Colonic mucosa (tissue), 4 donors: Measurements from ENCODE around the gene PSMB5. TPM values are rescaled to one million over a fixed set of nuclear protein-coding genes. Genes with fewer than 3 reads are reported as not detected.
A peak's percentile ranks its signal among the peaks of the same experiment; 100 is the strongest.

ENCODE experiments used
- DNase-seq: peaks from one replicate; pipeline ENCODE4 v3.0.0-alpha.2; 2020
- H3K27ac ChIP-seq: fragments of 200-600 bp; one replicate; pipeline ENCODE4 v1.8.0; 2021
- H3K27me3 ChIP-seq: fragments of 200-600 bp; one replicate; pipeline ENCODE4 v1.8.0; 2021
- H3K36me3 ChIP-seq: fragments of 200-600 bp; one replicate; pipeline ENCODE4 v1.8.0; 2021
- H3K4me1 ChIP-seq: fragments of 200-600 bp; one replicate; pipeline ENCODE4 v1.8.0; 2021; ENCODE audit warnings: mild to moderate bottlenecking
- H3K4me3 ChIP-seq: fragments of 200-600 bp; one replicate; pipeline ENCODE4 v1.8.0; 2021
- H3K9ac ChIP-seq, 2 donors: one replicate each; pipeline ENCODE4 v1.7.0; 2013; ENCODE audit warnings: control low read depth in 2 of 2, low read depth in 2 of 2, low read length in 2 of 2
- H3K9me3 ChIP-seq: fragments of 200-600 bp; one replicate; pipeline ENCODE4 v1.8.0; 2021
- CTCF ChIP-seq: fragments of 200-600 bp; IDR thresholded peaks from one replicate; pipeline ENCODE4 v1.8.0; 2022; ENCODE audit warnings: antibody characterized with exemption, mild to moderate bottlenecking
- intact Hi-C: fragments of 100-400 bp; cut with DNase I; formaldehyde crosslinking; loops from one replicate; pipeline ENCODE4 v1.14.1; 2022
- total RNA-seq, 2 donors: library from RNA; stranded (reverse); fragmentation: NEBNext Ultra II Directional in 1 of 2; extraction: Animal tissue kit (Norgen Biotek cat#: 25700) in 1 of 2; gene quantifications; one replicate each; pipeline ENCODE4 v1.2.1, GENCODE V29; 2021
- donor health status: healthy.
- donor health status: DM: no; HTN: no; CAD: no.
- donor health status: DM: no; HTN: no; CAD: no.

The PSMB5 gene
- total RNA-seq, 2 donors from 2014 or later, result 99.7 to 137 TPM

GRCh38 chr14:23069413-23069806, 34.7 kb upstream of the PSMB5 start:
- H3K9me3 ChIP-seq, result no peaks in the 10 kb centered on the region
- H3K4me3 ChIP-seq, result no peak overlapping the region
- no peak overlapping the region for H3K9ac ChIP-seq
- intact Hi-C loops, result no loop called here
- DNase-seq, result no peak
- H3K27ac ChIP-seq, result no peak overlapping the region
- peaks cover 18% of the 10 kb centered on the region for H3K4me1 ChIP-seq
- H3K36me3 ChIP-seq, result peaks cover 15% of the 10 kb centered on the region
- H3K27me3 ChIP-seq, result no peaks in the 10 kb centered on the region
- TF ChIP-seq CTCF, result no peak

GRCh38 chr14:23068789-23069412, 34.2 kb upstream of the PSMB5 start:
- Histone ChIP-seq H3K27ac (no peak overlapping the region), H3K36me3 (peaks cover 20% of the 10 kb centered on the region), H3K9me3 (no peaks in the 10 kb centered on the region), H3K27me3 (no peaks in the 10 kb centered on the region), H3K9ac (no peak overlapping the region), H3K4me1 (peaks cover 18% of the 10 kb centered on the region), H3K4me3 (no peak overlapping the region)
- peak; percentile 89 for DNase-seq
- peak; percentile 94 for TF ChIP-seq CTCF
- intact Hi-C loops, result no loop called here

GRCh38 chr14:23067847-23068788, 33.4 kb upstream of the PSMB5 start:
- H3K4me3 ChIP-seq, result no peak overlapping the region
- no peak for DNase-seq
- H3K27me3 ChIP-seq, result no peaks in the 10 kb centered on the region
- intact Hi-C loops, result no loop called here
- no peaks in the 10 kb centered on the region for H3K9me3 ChIP-seq
- no peak overlapping the region for H3K27ac ChIP-seq
- H3K9ac ChIP-seq, result no peak overlapping the region
- no peak for TF ChIP-seq CTCF
- H3K36me3 ChIP-seq, result peaks cover 28% of the 10 kb centered on the region
- H3K4me1 ChIP-seq, result peaks cover 18% of the 10 kb centered on the region

GRCh38 chr14:23066855-23067744, 32.4 kb upstream of the PSMB5 start:
- Histone ChIP-seq H3K9ac (no peak overlapping the region), H3K4me3 (no peak overlapping the region), H3K27ac (no peak overlapping the region), H3K36me3 (peaks cover 36% of the 10 kb centered on the region), H3K27me3 (no peaks in the 10 kb centered on the region), H3K4me1 (peaks cover 17% of the 10 kb centered on the region), H3K9me3 (no peaks in the 10 kb centered on the region)
- no peak for DNase-seq
- no peak for TF ChIP-seq CTCF
- intact Hi-C loops, result no loop called here

- no peak for TF ChIP-seq CTCF
- no peak for DNase-seq
- Histone ChIP-seq H3K27me3 (no peaks in the 10 kb centered on the region), H3K4me1 (peaks cover 10% of the 10 kb centered on the region), H3K36me3 (peaks cover 43% of the 10 kb centered on the region), H3K27ac (no peak overlapping the region), H3K9me3 (no peaks in the 10 kb centered on the region), H3K9ac (no peak overlapping the region), H3K4me3 (no peak overlapping the region)
- intact Hi-C loops, result no loop called here
Observed at GRCh38 chr14:23066368-23066767, 31.7 kb upstream of the PSMB5 start.
